ENCODE data around the gene GPR15LG.

The GPR15LG gene

GRCh38 chr10:84200537-84201243 is 27.1 kb downstream of the GPR15LG start:
- Histone ChIP-seq H3K27ac (ENCODE audit: low read depth, low read length) (no peak overlapping the region), H3K27me3 (ENCODE audit: low read length) (no peaks in the 10 kb centered on the region), H2AFZ (ENCODE audit: low read depth, low read length, severe bottlenecking) (no peak overlapping the region), H3K9me3 (ENCODE audit: insufficient read depth, low read length) (no peaks in the 10 kb centered on the region), H4K20me1 (ENCODE audit: low read depth, low read length) (no peaks in the 10 kb centered on the region), H3F3A (ENCODE audit: insufficient read depth) (no peaks in the 10 kb centered on the region), H3K36me3 (ENCODE audit: low read length) (no peaks in the 10 kb centered on the region), H3K4me2 (ENCODE audit: low read depth, low read length, poor library complexity, severe bottlenecking) (no peak overlapping the region), H3K9ac (ENCODE audit: low read length) (no peak overlapping the region), H3K4me3 (ENCODE audit: insufficient read depth, low read length, poor library complexity, severe bottlenecking) (no peak overlapping the region), H3K9me2 (replicated peaks; ENCODE audit: insufficient read depth, low read length) (no peaks in the 10 kb centered on the region), H3K79me2 (ENCODE audit: insufficient read depth, low read length) (no peaks in the 10 kb centered on the region)
- TF ChIP-seq EZH2phosphoT487 (conservative IDR thresholded peaks at IDR 0.05; ENCODE audit: low read length): no peak
- no peak for TF ChIP-seq CTCF (IDR thresholded peaks at IDR 0.05; ENCODE audit: insufficient read depth, low read length, poor library complexity, severe bottlenecking)

GRCh38 chr10:84201244-84201606 is 27.6 kb downstream of the GPR15LG start:
- Histone ChIP-seq H3K27ac (ENCODE audit: low read depth, low read length) (no peak overlapping the region), H3K79me2 (ENCODE audit: insufficient read depth, low read length) (no peaks in the 10 kb centered on the region), H4K20me1 (ENCODE audit: low read depth, low read length) (no peaks in the 10 kb centered on the region), H3K4me2 (ENCODE audit: low read depth, low read length, poor library complexity, severe bottlenecking) (no peak overlapping the region), H3K9me3 (ENCODE audit: insufficient read depth, low read length) (no peaks in the 10 kb centered on the region), H3K9ac (ENCODE audit: low read length) (no peak overlapping the region), H2AFZ (ENCODE audit: low read depth, low read length, severe bottlenecking) (no peak overlapping the region), H3K36me3 (ENCODE audit: low read length) (no peaks in the 10 kb centered on the region), H3K27me3 (ENCODE audit: low read length) (no peaks in the 10 kb centered on the region), H3K9me2 (replicated peaks; ENCODE audit: insufficient read depth, low read length) (no peaks in the 10 kb centered on the region), H3F3A (ENCODE audit: insufficient read depth) (no peaks in the 10 kb centered on the region), H3K4me3 (ENCODE audit: insufficient read depth, low read length, poor library complexity, severe bottlenecking) (no peak overlapping the region)
- TF ChIP-seq CTCF (IDR thresholded peaks at IDR 0.05; ENCODE audit: insufficient read depth, low read length, poor library complexity, severe bottlenecking) (no peak), EZH2phosphoT487 (conservative IDR thresholded peaks at IDR 0.05; ENCODE audit: low read length) (no peak)

- no peak overlapping the region for H3K4me2 ChIP-seq (ENCODE audit: low read depth, low read length, poor library complexity, severe bottlenecking)
- H3K36me3 ChIP-seq (ENCODE audit: low read length): no peaks in the 10 kb centered on the region
- H3K79me2 ChIP-seq (ENCODE audit: insufficient read depth, low read length): no peaks in the 10 kb centered on the region
- no peaks in the 10 kb centered on the region for H3F3A ChIP-seq (ENCODE audit: insufficient read depth)
- no peaks in the 10 kb centered on the region for H4K20me1 ChIP-seq (ENCODE audit: low read depth, low read length)
- no peak overlapping the region for H3K27ac ChIP-seq (ENCODE audit: low read depth, low read length)
- no peaks in the 10 kb centered on the region for H3K9me3 ChIP-seq (ENCODE audit: insufficient read depth, low read length)
- no peaks in the 10 kb centered on the region for H3K27me3 ChIP-seq (ENCODE audit: low read length)
- H2AFZ ChIP-seq (ENCODE audit: low read depth, low read length, severe bottlenecking): no peak overlapping the region
- TF ChIP-seq EZH2phosphoT487 (conservative IDR thresholded peaks at IDR 0.05; ENCODE audit: low read length) (no peak), CTCF (IDR thresholded peaks at IDR 0.05; ENCODE audit: insufficient read depth, low read length, poor library complexity, severe bottlenecking) (no peak)
- no peak overlapping the region for H3K9ac ChIP-seq (ENCODE audit: low read length)
- H3K4me3 ChIP-seq (ENCODE audit: insufficient read depth, low read length, poor library complexity, severe bottlenecking): no peak overlapping the region
- no peaks in the 10 kb centered on the region for H3K9me2 ChIP-seq (replicated peaks; ENCODE audit: insufficient read depth, low read length)
Measured at GRCh38 chr10:84201682-84202081, 28.1 kb downstream of the GPR15LG start.

Data from SU-DHL-6 (cell line).